ENCODE data around the gene TCP1. TPM values are rescaled to one million over a fixed set of nuclear protein-coding genes. Genes with fewer than 3 reads are reported as not detected.

TCP1 gene
- total and polyA plus RNA-seq, 2 donors (not counting 3 experiments of a cell fraction or from before 2014, with no cell fraction given), result 168 to 302 TPM

- Histone ChIP-seq H3K9me3 (replicated peaks; ENCODE audit: control insufficient read depth, insufficient read depth, low read length) (no peaks in the 10 kb centered on the region), H3K36me3 (ENCODE audit: control insufficient read depth in 2 of 2, extremely low read depth in 1 of 2, insufficient read depth in 2 of 2, low read length in 2 of 2) (no peaks in the 10 kb centered on the region), H3K9me1 (replicated peaks; ENCODE audit: control insufficient read depth, extremely low read depth, insufficient read depth, low read length) (no peaks in the 10 kb centered on the region), H3K9ac (replicated peaks; ENCODE audit: extremely low read depth, insufficient read depth, low read length) (no peak overlapping the region), H3K27ac (ENCODE audit: insufficient read depth, low read depth, low read length) (no peak overlapping the region), H3K4me2 (ENCODE audit: insufficient read depth, low read length) (no peak overlapping the region), H3K27me3 (ENCODE audit: control insufficient read depth in 2 of 2, insufficient read depth in 2 of 2, low read length in 2 of 2) (peaks cover 0 to 2% of the 10 kb centered on the region in 2 experiments), H3K4me3 (replicated peaks in 1 of 3; ENCODE audit: insufficient read depth in 1 of 3, low read depth in 1 of 3, low read length in 3 of 3) (no peak overlapping the region), H2AFZ (ENCODE audit: low read depth, low read length) (no peak overlapping the region), H3K79me2 (ENCODE audit: control insufficient read depth, insufficient read depth, low read length) (no peaks in the 10 kb centered on the region), H4K20me1 (replicated peaks; ENCODE audit: control insufficient read depth, extremely low read depth, insufficient read depth, low read length) (no peaks in the 10 kb centered on the region), H3K4me1 (ENCODE audit: control insufficient read depth, extremely low read depth, insufficient read depth, low read length) (no peaks in the 10 kb centered on the region)
- intact Hi-C loops (cut with micrococcal nuclease) (no loop called here), dilution Hi-C loops (cut with MboI; ENCODE audit: extremely low pct_ligation_motif_present, low sequenced_read_pairs) (no loop called here)
- no peak for DNase-seq (ENCODE audit: low read depth, low spot score)
- CTCF ChIA-PET, result no interaction called here
- TF ChIP-seq EZH2 (IDR thresholded peaks at IDR 0.05; ENCODE audit: borderline replicate concordance, low read depth, low read length, severe bottlenecking) (no peak), FOS (IDR thresholded peaks at IDR 0.05; ENCODE audit: borderline replicate concordance, insufficient read depth, low read length) (no peak), MAX (IDR thresholded peaks at IDR 0.05; ENCODE audit: insufficient read depth, insufficient read length) (no peak), POLR2AphosphoS5 (IDR thresholded peaks at IDR 0.05; ENCODE audit: insufficient read depth, low read depth, low read length) (no peak), CTCF (IDR thresholded peaks at IDR 0.05; ENCODE audit: extremely low read depth in 1 of 2, insufficient read depth in 1 of 2, low read depth in 1 of 2, low read length in 2 of 2) (no peak), GATA2 (IDR thresholded peaks at IDR 0.05; ENCODE audit: insufficient read depth, insufficient read length, low read depth, low read length) (no peak), JUN (IDR thresholded peaks at IDR 0.05; ENCODE audit: borderline replicate concordance, insufficient read depth, insufficient read length, low read depth) (no peak), POLR2A (IDR thresholded peaks at IDR 0.05; ENCODE audit: low read depth, low read length) (no peak), MYC (IDR thresholded peaks at IDR 0.05; ENCODE audit: low read depth, low read length) (no peak)
- POLR2A ChIA-PET, result no interaction called here
- no TSS peak for BruUV-seq (replicated peaks)
- FAIRE-seq, result no peak
These were observed 31.7 kb upstream of the TCP1 start for GRCh38 chr6:159821122-159821521.
